Activated CD4-positive, CD25-positive, alpha-beta regulatory T cell treated with anti-CD3 and anti-CD28 coated beads, Interleukin-2, amount 50 U/mL, for 72 hours (primary cell): ENCODE results near the gene SFT2D1.
"Not testable (repeated sequence)": the region's sequence is repeated elsewhere in the genome, so short reads cannot be mapped to it uniquely, and the experiment has no call there.

Source experiments
- DNase-seq: peaks from one replicate; pipeline ENCODE4 v3.0.0; 2021

Gene SFT2D1

GRCh38 chr6:166361077-166361429, 18.7 kb upstream of the SFT2D1 start:
- DNase-seq = no peak

GRCh38 chr6:166360243-166361076, 18.1 kb upstream of the SFT2D1 start:
- no peak for DNase-seq

- no peak for DNase-seq
Measured at GRCh38 chr6:166355552-166355951, 13.2 kb upstream of the SFT2D1 start.

DNA sequence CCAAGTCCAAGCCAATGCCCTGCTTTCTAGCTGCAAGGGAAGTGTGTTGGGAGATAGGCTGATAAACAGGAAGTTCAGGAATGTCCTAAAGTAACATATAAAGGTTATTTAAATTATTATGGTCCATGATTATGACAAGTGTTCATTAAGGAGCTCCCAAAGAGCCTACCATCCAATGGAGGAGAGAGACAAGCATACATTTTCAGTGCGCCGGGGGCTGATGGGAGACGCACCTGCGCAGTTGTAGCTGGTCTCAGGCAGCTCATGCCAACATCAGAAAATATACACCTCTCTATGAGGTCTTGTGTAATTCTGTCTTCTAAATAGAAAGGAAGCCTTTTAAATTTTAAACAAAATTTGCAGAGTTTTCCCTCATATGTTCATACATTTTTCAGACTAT, 12.6 kb upstream of the SFT2D1 start:
- DNase-seq = no peak

DNA sequence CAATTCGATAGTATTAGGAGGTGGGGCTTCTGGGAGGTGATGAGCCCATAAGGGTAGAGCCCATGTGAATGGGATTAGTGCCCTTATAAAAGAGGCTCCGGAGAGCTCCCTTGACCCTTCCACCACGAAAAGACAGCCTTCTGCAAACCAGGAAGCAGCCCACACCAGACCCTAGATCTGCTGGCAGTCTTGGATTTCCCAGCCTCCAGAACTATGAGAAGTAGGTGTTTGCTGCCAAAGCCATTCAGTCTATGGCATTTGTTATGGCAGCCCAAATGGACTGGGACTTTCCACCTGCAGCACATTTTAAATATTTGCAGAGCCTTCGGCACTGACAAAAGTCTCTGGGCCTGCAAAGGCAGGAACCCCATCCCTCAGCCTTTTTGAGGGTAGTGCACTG, 11.8 kb upstream of the SFT2D1 start:
- no peak for DNase-seq

GRCh38 chr6:166353507-166353906, 11.2 kb upstream of the SFT2D1 start:
- no peak for DNase-seq

- no peak for DNase-seq
Measured at GRCh38 chr6:166352923-166353322, 10.6 kb upstream of the SFT2D1 start.

DNA sequence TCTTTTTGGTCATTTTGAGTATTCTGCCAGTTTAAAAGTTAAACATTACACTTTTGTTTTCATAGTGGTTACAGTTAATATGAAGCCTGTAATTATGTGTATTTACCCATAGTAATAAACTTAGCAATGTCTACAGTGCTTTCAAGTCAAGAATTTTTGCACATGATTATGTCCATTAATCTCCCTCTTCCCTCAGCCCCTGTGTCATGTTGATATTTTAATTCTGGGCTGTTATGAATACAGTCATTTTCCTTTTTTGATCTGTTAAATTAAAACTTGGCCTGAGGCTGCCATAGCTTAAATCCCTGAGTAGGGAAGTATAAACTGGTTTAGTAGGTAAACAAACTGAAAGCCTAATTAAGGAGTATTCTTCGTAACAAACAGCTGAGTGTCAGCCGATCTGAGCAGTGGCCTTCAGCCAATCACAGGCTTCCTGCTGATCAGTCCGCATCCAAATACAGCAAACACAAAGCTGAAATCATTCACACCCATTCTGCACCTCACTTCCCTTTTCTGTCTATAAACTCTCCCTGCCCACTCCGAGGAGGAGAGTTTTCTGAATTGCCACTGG, 9.5 kb upstream of the SFT2D1 start:
- no peak for DNase-seq

DNA sequence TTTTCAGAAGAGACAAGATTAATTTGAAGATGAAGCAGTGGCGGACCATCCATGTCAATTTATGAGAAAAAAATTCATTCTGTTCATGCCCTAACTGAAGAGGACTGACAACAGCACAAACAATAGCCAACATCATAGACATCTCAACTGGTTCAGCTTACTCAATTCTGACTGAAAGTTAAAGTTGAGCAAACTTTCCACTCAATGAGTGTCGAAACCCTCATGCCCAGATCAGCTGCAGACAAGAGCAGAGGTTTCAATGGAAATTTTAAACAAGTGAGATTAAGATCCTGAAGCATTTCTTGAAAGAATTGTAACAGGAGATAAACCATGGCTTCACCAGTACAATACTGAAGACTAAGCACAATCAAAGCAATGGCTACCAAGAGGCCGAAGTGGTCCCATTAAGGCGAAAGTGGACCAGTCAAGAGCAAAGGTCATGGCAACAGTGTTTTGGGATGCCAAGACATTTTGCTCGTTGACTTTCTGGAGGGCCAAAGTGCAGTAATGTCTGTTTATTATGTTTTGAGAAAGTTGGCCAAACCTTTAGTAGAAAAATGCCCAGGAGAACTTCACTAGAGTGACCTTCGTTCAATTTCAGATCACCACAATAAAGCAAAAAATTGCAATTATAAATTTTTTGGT, 6.1 kb upstream of the SFT2D1 start:
- no peak for DNase-seq

DNA sequence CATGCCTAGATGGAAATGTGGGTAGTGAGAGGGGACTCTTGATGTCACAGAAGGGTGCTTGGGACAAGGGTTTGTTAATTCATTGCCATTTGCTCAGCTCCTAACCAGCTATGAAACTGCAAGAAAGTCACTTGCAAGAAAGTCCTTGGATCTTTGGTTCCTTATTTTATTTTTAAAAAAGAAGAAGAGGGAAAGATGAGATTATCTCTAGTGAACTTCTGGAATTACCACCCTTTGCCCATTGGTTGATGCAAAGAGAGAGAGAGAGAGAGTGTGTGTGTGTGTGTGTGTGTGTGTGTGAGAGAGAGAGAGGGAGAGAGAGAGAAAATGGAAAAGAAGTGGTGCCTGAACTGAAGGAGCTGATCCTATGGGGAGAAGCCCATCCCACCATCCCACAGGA, 4.6 kb upstream of the SFT2D1 start:
- DNase-seq = no peak

GRCh38 chr6:166346449-166346848, 4.1 kb upstream of the SFT2D1 start:
- DNase-seq = no peak

GRCh38 chr6:166345672-166346071, 3.3 kb upstream of the SFT2D1 start:
- not testable (repeated sequence) for DNase-seq

DNA sequence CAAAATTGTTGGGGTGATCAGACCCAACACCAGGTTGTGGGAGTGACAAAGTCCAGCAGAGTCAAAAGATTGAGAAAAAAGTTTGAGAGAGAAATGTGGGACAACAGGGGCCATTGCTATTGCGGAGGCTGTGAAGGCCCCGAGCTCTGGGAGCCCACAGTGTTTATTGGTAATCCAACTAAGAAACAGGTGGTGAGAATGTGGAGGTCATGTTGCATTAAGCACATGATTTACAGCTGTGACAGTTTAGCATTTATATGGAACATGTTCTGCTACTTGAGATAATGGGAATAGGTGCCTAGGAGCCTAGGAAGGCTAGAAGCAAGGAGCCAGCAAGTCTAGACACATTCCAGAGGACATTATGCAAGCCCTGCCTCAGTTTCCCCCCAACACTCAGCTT, 2.6 kb upstream of the SFT2D1 start:
- DNase-seq = not testable (repeated sequence)

GRCh38 chr6:166344240-166344639, 1.9 kb upstream of the SFT2D1 start:
- no peak for DNase-seq

DNA sequence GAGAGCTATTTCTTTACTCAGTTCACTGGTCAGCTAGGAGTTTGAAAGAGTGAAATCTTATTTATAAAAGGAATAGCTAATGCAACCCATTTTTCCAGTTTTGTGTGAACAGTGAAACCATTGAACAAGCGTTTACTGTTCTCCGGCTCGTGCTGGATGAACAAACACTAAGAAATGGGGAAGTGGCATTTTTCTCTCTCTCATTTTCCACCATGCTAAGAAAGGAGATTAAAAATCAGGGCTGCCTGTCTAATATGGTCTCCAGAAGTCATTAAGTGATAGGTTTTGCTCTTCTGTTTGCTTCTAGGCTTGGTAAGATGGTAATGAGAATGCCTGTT, 774 bp upstream of the SFT2D1 start:
- no peak for DNase-seq

- DNase-seq = no peak
Measured at GRCh38 chr6:166341977-166342348, 382 bp downstream of the SFT2D1 start.

- DNase-seq = no peak
Measured at GRCh38 chr6:166341464-166341863, 881 bp downstream of the SFT2D1 start.

- DNase-seq = no peak
Measured at GRCh38 chr6:166338854-166339253, 3.5 kb downstream of the SFT2D1 start.

- no peak for DNase-seq
Measured at GRCh38 chr6:166336847-166337246, 5.5 kb downstream of the SFT2D1 start.

- DNase-seq = no peak
Measured at GRCh38 chr6:166335378-166336302, 6.7 kb downstream of the SFT2D1 start.

GRCh38 chr6:166334878-166335277, 7.5 kb downstream of the SFT2D1 start:
- DNase-seq = no peak

- DNase-seq = no peak
Measured at GRCh38 chr6:166333172-166333995, 9.0 kb downstream of the SFT2D1 start.
